HG03196 (cell line): ENCODE measurements around the gene CCDC144A.
"Not testable (repeated sequence)": the region's sequence is repeated elsewhere in the genome, so short reads cannot be mapped to it uniquely, and the experiment has no call there.

Experiments used
- ATAC-seq: cut with Tn5 transposase; IDR thresholded peaks from one replicate; pipeline ENCODE4 v1.9.1; 2021; ENCODE audit not compliant: unreplicated experiment

CCDC144A gene

GRCh38 chr17:16689731-16690281 is at the start of gene CCDC144A:
CCDC144A (plus strand) TSS chr17:16690241; CDS start chr17:16690401, 160 bp downstream.
- not testable (repeated sequence) for ATAC-seq

- no peak for ATAC-seq
These were observed 40.5 kb upstream of the CCDC144A start for GRCh38 chr17:16649585-16649984.

GRCh38 chr17:16652252-16652651 is 37.8 kb upstream of the CCDC144A start:
- ATAC-seq: no peak

GRCh38 chr17:16652847-16653366 is 37.1 kb upstream of the CCDC144A start:
- ATAC-seq: no peak

- peak; percentile 94 for ATAC-seq
These were observed 36.5 kb upstream of the CCDC144A start, which contains the start of gene ZNF624 for GRCh38 chr17:16653367-16654041. ZNF624 (minus strand) TSS chr17:16653850.

GRCh38 chr17:16661217-16661616 is 28.8 kb upstream of the CCDC144A start:
- no peak for ATAC-seq

- no peak for ATAC-seq
These were observed 27.1 kb upstream of the CCDC144A start for GRCh38 chr17:16662936-16663335.

GRCh38 chr17:16666553-16666906 is 23.5 kb upstream of the CCDC144A start:
- ATAC-seq: not testable (repeated sequence)

GRCh38 chr17:16666907-16667636 is 23.0 kb upstream of the CCDC144A start:
- ATAC-seq: not testable (repeated sequence)

- no peak for ATAC-seq
These were observed 13.3 kb upstream of the CCDC144A start for GRCh38 chr17:16676676-16677268.

- ATAC-seq: not testable (repeated sequence)
These were observed 6.5 kb upstream of the CCDC144A start for GRCh38 chr17:16683290-16684138.

- ATAC-seq: not testable (repeated sequence)
These were observed 4.0 kb upstream of the CCDC144A start for GRCh38 chr17:16686019-16686418.

GRCh38 chr17:16687151-16687550 is 2.9 kb upstream of the CCDC144A start:
- ATAC-seq: not testable (repeated sequence)

GRCh38 chr17:16690447-16690846 is 406 bp downstream of the CCDC144A start:
- ATAC-seq: not testable (repeated sequence)

GRCh38 chr17:16697603-16698002 is 7.6 kb downstream of the CCDC144A start:
- not testable (repeated sequence) for ATAC-seq

GRCh38 chr17:16745492-16746203 is 55.6 kb downstream of the CCDC144A start:
- ATAC-seq: not testable (repeated sequence)

- ATAC-seq: not testable (repeated sequence)
These were observed 56.5 kb downstream of the CCDC144A start for GRCh38 chr17:16746571-16746970.

- not testable (repeated sequence) for ATAC-seq
These were observed 60.5 kb downstream of the CCDC144A start for GRCh38 chr17:16750515-16750914.

GRCh38 chr17:16751224-16751923 is 61.3 kb downstream of the CCDC144A start:
- not testable (repeated sequence) for ATAC-seq
